NCI-H524 treated with DMSO at 0.1 percent for 48 hours (cell line): ENCODE data around the gene SVIL.
"Not testable (repeated sequence)": the region's sequence is repeated elsewhere in the genome, so short reads cannot be mapped to it uniquely, and the experiment has no call there.

Experiments used
- DNase-seq: peaks from one replicate; lab custom pipeline; 2025; lab: John Stamatoyannopoulos, UW

SVIL gene

DNA sequence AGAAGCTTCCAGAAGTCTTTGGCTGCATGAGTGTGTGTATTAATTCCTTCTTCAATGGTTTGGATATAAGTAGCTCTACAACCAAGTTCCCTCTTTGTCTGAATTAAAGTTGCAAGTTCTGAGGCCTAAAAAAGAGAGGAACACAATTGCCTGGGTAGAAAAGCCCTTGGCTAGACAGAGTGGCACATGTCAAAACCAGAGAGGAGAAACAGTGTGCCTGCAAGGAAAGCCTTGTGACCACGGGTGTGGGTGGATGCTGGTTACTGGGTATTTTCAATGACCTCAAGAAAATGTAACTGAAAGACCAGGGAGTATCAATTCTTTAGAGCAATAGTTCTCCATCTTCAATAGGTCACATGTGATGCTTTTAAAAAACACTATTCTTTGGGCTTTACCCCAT, 148.3 kb downstream of the SVIL start:
- no peak for DNase-seq

DNA sequence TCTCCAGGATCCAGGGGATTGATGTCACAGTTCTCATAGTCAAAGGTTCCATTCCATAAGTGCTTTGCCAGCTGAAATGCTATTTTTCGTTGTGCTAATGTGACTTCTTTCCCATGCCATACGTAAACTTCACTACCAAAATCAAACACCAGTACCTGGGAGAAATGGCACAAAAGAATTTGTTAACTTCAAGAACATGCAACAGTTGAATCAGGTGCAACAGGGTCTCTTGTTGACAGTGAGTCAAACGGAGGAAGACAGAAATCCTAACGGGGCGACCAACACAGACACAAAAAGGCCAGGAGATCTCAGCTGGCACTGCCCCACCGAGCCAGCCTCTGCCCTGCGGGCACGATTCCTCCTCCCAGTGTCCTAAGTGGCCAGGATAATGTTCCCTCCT, 150.1 kb downstream of the SVIL start:
- DNase-seq = not testable (repeated sequence)

- DNase-seq = no peak
These were observed 152.0 kb downstream of the SVIL start for GRCh38 chr10:29482591-29483431.

- no peak for DNase-seq
These were observed 152.8 kb downstream of the SVIL start for GRCh38 chr10:29481906-29482440.

DNA sequence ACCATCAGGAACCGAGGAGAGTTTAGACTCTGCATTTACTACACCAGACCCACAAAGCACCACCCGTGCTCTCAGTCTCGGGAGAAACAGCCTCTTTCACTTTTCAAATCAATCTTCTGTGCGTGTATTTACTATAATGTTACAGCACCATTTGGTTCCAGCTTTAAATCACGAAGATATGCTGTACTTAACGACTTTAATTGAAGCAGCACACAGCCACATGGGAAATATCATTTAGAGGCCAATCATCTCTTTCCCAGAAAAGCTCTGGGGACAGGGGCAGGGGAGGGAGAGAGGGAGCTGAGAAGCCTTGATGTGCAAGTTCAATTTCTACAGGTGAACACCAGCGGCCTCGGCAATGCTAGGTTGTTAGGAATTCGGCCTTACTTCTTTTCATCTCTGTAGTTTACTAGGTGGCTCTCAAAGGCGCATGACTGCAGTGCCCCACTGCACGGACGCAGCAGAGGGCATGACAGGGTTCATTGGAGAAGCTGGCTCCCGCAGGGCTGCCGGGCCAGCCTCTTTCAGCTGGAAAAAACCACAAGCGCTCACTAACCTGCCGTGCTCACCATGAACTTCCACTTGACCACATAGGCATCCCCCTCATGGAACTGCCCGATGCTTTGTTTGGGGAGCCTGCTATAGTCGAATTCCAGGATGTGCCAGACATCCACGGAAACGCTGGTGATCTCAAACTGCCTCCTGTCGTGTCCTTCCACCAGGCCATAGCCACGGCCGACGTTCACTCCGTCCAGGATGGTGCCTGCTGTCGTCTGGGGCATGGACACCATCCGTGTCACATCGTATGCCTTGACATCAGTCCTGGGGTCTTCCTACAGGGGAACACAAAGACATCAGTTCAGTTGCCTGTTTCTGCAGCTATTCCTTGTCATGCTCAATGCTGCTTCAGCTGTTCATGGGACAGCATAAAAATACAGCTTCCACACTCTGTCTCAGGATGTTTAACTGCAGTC, 154.5 kb downstream of the SVIL start:
- no peak for DNase-seq

- DNase-seq = no peak
These were observed 155.5 kb downstream of the SVIL start for GRCh38 chr10:29479081-29479925.

DNA sequence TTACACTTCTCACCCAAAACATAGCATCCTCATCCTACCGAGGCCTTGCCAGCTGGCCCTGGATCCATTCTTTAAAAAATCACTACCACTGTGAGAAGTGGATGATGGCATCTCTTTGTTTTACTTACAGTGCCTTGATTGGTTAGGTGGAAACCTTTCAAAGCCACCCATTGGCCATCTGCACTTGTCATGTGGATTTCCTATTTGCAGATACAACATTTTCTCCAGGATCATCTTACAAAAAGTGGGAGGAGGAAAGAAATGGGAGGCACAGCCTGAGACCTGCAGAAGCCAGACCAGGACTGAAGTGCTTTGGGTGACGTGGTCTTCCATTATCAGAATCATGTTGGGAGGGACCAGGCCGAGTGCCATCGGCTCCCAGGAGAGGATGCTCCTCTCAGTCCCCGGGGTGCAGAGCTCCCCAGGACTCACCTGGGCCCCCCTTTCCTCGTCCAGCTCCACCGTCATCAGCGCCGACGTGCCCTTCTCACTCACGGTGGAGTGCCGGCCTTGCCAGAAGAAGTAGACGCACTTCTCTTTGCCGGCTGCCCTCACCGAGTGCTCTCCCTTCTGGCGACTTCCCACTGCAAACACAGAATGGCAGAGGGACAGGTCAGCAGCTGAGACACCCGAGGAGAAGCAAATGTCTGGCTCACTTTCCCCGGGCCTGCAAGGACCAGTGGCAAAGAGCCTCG, 161.2 kb downstream of the SVIL start:
- DNase-seq = no peak

GRCh38 chr10:29473087-29473356, 161.7 kb downstream of the SVIL start:
- DNase-seq = no peak

DNA sequence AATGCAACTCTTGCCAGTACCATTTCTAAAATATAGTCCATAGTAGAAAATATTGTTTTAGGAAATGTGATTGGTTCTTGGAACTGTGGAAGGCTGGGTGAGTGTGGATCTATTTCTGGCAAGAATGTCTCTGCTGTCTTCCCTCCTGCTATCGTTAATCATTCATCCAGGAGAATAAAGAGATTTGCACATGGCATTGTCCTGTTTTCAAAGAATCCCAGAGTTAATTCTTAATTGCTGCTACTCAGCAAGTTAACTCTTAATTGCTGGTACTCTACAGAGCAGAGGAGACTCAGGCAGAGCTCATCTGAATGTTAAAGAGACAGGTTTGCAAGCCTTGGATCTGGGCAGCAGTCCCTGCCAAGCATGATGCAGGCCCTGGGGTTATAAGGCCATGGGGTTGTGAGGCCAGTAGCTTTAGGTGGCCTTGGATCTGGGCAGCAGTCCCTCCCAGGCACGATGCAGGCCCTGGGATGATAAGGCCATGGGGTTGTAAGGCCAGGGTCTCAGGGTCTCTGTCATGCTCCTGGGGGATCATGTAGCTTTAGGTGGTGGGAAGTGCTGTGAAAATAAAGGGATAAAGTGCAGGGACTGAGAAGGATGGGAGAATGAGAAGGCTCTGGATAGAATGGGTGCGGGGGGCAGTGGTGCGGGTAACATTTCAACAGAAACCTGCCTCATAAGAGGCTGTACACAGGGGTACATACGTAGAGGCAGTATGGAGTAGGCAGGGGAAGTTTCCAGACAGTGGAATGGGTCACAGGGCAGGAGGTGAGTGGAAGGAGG, 162.3 kb downstream of the SVIL start:
- no peak for DNase-seq

- DNase-seq = no peak
These were observed 163.3 kb downstream of the SVIL start for GRCh38 chr10:29471544-29471859.

- no peak for DNase-seq
These were observed 163.8 kb downstream of the SVIL start for GRCh38 chr10:29470843-29471543.

- DNase-seq = no peak
These were observed 164.4 kb downstream of the SVIL start for GRCh38 chr10:29470355-29470705.

GRCh38 chr10:29469481-29470354, 165.1 kb downstream of the SVIL start:
- DNase-seq = no peak

DNA sequence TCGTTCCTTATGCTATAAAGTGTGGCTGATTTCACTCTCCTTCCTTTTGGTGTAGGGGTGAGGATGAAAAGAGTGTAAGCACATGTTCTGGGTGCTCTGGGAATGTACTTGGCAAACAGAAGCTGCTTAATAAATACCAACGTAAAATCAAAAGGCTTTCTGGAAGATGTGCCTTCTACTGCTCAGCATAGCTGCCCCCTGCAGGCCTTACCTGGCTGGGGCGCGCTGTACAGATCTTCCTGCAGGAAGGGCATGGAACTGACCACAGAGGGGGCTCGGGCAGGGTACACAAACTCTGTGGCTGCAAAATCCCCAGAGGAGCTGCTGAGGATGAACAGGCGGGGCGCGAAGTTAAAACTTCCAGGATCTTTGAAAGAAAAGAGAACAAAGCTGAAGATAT, 169.4 kb downstream of the SVIL start:
- no peak for DNase-seq

DNA sequence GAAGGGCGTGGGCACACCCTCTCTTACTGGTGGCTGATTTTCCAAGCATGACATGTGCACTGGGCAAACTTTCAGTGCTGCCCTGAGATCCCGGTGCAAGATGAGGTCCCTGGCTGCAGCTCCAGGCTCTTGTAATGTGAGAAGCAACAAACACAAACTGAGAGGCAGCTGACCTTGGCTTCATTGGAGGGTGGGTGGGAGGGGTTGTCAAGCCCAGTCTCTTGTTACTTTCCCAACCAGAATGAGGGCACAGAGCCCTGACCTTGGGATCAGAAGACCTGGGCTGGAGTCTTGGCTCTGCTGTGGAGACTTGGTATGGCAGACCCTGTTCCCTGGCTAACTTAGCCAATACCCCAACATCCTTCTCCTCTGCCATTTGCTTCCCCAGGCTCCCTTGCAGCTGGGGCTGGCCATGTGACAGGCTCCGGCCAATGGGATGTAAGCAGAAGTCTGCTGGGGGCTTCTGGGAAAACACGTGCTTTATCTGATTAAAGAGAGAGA, 170.1 kb downstream of the SVIL start:
- not testable (repeated sequence) for DNase-seq

GRCh38 chr10:29461042-29461441, 173.7 kb downstream of the SVIL start:
- DNase-seq = no peak

DNA sequence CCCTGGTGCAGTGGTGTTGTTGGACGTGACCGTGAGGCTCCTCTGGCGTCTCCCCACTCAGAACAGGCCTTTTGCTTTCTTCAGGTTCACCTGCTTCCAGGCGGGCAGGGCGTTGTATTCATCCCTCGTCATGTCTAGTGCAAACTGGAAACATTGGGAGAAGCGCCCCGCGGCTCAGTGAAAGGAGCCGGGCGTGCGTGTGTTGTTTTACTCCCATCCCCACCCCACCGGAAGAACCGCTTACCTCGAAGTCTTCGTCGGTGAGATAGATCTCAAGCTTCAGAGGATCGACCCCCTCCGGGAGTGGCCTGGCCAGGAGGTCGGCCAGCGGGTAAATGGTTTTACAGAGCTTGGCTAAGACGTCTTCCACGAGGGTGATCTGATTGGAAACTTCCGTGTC, 176.6 kb downstream of the SVIL start:
- not testable (repeated sequence) for DNase-seq

DNA sequence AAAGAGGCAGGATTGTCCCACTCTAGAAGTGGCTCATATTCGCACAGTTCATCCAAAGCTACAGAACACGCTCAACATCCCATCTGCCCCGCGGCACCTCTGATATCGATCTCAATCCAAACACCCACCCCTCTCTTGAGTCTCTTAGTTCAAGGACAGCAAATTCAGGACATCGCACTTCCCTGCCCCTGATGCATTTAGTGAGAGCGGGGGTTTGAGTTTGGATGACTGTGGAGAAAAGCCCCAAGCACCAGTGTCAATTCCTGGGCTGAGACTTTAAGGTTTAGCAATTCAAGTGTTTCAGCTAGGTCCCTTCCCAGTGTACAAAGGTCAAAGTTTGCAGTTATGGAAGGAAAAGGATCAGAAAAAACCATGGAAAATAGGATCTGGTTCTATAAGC, 179.7 kb downstream of the SVIL start:
- no peak for DNase-seq

- no peak for DNase-seq
These were observed 180.5 kb downstream of the SVIL start for GRCh38 chr10:29454250-29454649.
